ENCODE measurements around the gene WDR33. TPM values are rescaled to one million over a fixed set of nuclear protein-coding genes. Genes with fewer than 3 reads are reported as not detected.

The WDR33 gene
- polyA plus RNA-seq, 12 donors = 26.5 to 41.6 (median 36.3) TPM; not detected in 1

- no peak for DNase-seq
These were observed 89.5 kb downstream of the WDR33 start for GRCh38 chr2:127721311-127721977.

- DNase-seq = no peak
These were observed 91.4 kb downstream of the WDR33 start for GRCh38 chr2:127719301-127720218.

- no peak for DNase-seq
These were observed 92.7 kb downstream of the WDR33 start for GRCh38 chr2:127718271-127718670.

GRCh38 chr2:127715778-127716449 is 95.1 kb downstream of the WDR33 start:
- no peak for DNase-seq

GRCh38 chr2:127713562-127713961 is 97.4 kb downstream of the WDR33 start:
- no peak for DNase-seq

- DNase-seq = no peak
These were observed 98.0 kb downstream of the WDR33 start for GRCh38 chr2:127712999-127713398.

- DNase-seq = no peak
These were observed 101.6 kb downstream of the WDR33 start for GRCh38 chr2:127709336-127709735.

- DNase-seq = no peak
These were observed 102.9 kb downstream of the WDR33 start for GRCh38 chr2:127707890-127708648.

GRCh38 chr2:127706215-127706990 is 104.6 kb downstream of the WDR33 start:
- DNase-seq = no peak

GRCh38 chr2:127705391-127706065 is 105.4 kb downstream of the WDR33 start:
- DNase-seq = no peak

GRCh38 chr2:127704641-127705390 is 106.2 kb downstream of the WDR33 start:
- DNase-seq = no peak

GRCh38 chr2:127703282-127703681 is 107.7 kb downstream of the WDR33 start:
- no peak for DNase-seq

- no peak for DNase-seq
These were observed 108.5 kb downstream of the WDR33 start for GRCh38 chr2:127702395-127703009.

GRCh38 chr2:127701651-127702394 is 109.1 kb downstream of the WDR33 start:
- DNase-seq = peak; percentile 71

- DNase-seq = peak; percentile 93
These were observed 109.7 kb downstream of the WDR33 start, which contains the start of gene SFT2D3 for GRCh38 chr2:127701193-127701650. Gene SFT2D3, plus strand, starts transcription at chr2:127701497. Its CDS starts 32 bp downstream, at chr2:127701529.

- DNase-seq = no peak
These were observed 110.3 kb downstream of the WDR33 start for GRCh38 chr2:127700527-127701192.

Measured in muscle of arm (tissue), 12 donors.